PFSK-1 (cell line): Measurements from ENCODE around the gene PLRG1.

Experiments
- FOXP2 ChIP-seq: optimal IDR thresholded peaks from 2 replicates; pipeline ENCODE3; 2011; ENCODE audit warnings: borderline replicate concordance, control low read depth, inconsistent platforms; ENCODE audit not compliant: insufficient read depth; ENCODE audit errors: extremely low read length, extremely low read depth
- POLR2AphosphoS5 ChIP-seq: IDR thresholded peaks from 2 replicates; pipeline ENCODE4 v1.6.1; 2012; ENCODE audit warnings: low read depth, mild to moderate bottlenecking, control low read depth, low read length, moderate library complexity
- REST ChIP-seq, 2 experiments: IDR thresholded peaks; 2 replicates each; pipeline versions ENCODE4 v1.6.1 to v1.8.0; 2011 to 2012; ENCODE audit warnings: low read depth in 2 of 2, low read length in 2 of 2, control low read depth in 1 of 2, inconsistent platforms in 1 of 2, mild to moderate bottlenecking in 1 of 2, moderate library complexity in 1 of 2; ENCODE audit not compliant: insufficient read depth in 1 of 2
- SIN3A ChIP-seq: IDR thresholded peaks from 2 replicates; pipeline ENCODE4 v1.6.1; 2012; ENCODE audit warnings: mild to moderate bottlenecking, low read length, moderate library complexity, borderline replicate concordance; ENCODE audit not compliant: insufficient read depth
- TAF1 ChIP-seq: IDR thresholded peaks from 2 replicates; pipeline ENCODE4 v1.6.1; 2012; ENCODE audit warnings: low read length, control low read depth, borderline replicate concordance; ENCODE audit not compliant: insufficient read depth

- TF ChIP-seq POLR2AphosphoS5 (no peak), REST (IDR thresholded peaks at IDR 0.05; ENCODE audit: insufficient read depth in 1 of 2, low read depth in 2 of 2, low read length in 2 of 2) (no peak), TAF1 (no peak), SIN3A (no peak), FOXP2 (no peak)
Measured at GRCh38 chr4:154595807-154596206, 45.6 kb upstream of the PLRG1 start.
